ENCODE results near the gene RIPK4. TPM values are rescaled to one million over a fixed set of nuclear protein-coding genes. Genes with fewer than 3 reads are reported as not detected.

Gene RIPK4
- total RNA-seq, 1 donor from 2014 or later, result 1.8 TPM

GRCh38 chr21:41771625-41771945 is 4.7 kb upstream of the RIPK4 start:
- H3K36me3 Mint-ChIP-seq (ENCODE audit: low read depth, unreplicated experiment), result peaks cover 3% of the 10 kb centered on the region
- H3K27ac Mint-ChIP-seq (ENCODE audit: unreplicated experiment), result no peak overlapping the region
- H3K27me3 Mint-ChIP-seq (ENCODE audit: low read depth, unreplicated experiment), result peaks cover 86% of the 10 kb centered on the region
- FAIRE-seq (no peak), DNase-seq (ENCODE audit: low read depth) (no peak)
- peaks cover 21% of the 10 kb centered on the region for H3K4me1 ChIP-seq (ENCODE audit: insufficient read depth, low read length)
- no peaks in the 10 kb centered on the region for H4K20me1 ChIP-seq (ENCODE audit: insufficient read depth, low read length)
- H3K9me3 Mint-ChIP-seq (ENCODE audit: unreplicated experiment), result peaks cover 15% of the 10 kb centered on the region
- TF ChIP-seq EZH2 (IDR thresholded peaks at IDR 0.05; ENCODE audit: insufficient read depth, low read length) (no peak), CTCF (IDR thresholded peaks at IDR 0.05; ENCODE audit: insufficient read depth, low read depth, low read length) (no peak)
- no peak overlapping the region for H3K4me2 ChIP-seq (ENCODE audit: low read length)
- no peak overlapping the region for H3K9ac ChIP-seq (ENCODE audit: low read length)
- no peaks in the 10 kb centered on the region for H3K36me3 ChIP-seq (ENCODE audit: insufficient read depth, low read length)
- no peak overlapping the region for H3K4me3 ChIP-seq (ENCODE audit: insufficient read depth, low read depth, low read length)
- no peak overlapping the region for H3K27ac ChIP-seq (ENCODE audit: low read depth, low read length)
- H2AFZ ChIP-seq (ENCODE audit: low read depth, low read length), result no peak overlapping the region
- no peak overlapping the region for H3K4me3 Mint-ChIP-seq (ENCODE audit: unreplicated experiment)
- H3K79me2 ChIP-seq (ENCODE audit: insufficient read depth, low read length), result no peaks in the 10 kb centered on the region
- H3K4me1 Mint-ChIP-seq (ENCODE audit: low read depth, unreplicated experiment), result peaks cover 4% of the 10 kb centered on the region
- H3K27me3 ChIP-seq (ENCODE audit: insufficient read depth, low read length), result peaks cover 35% of the 10 kb centered on the region
- H3K9me3 ChIP-seq (ENCODE audit: insufficient read depth, low read depth, low read length), result no peaks in the 10 kb centered on the region

GRCh38 chr21:41770901-41771624 is 4.2 kb upstream of the RIPK4 start:
- TF ChIP-seq EZH2 (IDR thresholded peaks at IDR 0.05; ENCODE audit: insufficient read depth, low read length), result no peak
- no peak for TF ChIP-seq CTCF (IDR thresholded peaks at IDR 0.05; ENCODE audit: insufficient read depth, low read depth, low read length)
- Mint-ChIP-seq H3K9me3 (ENCODE audit: unreplicated experiment) (peaks cover 15% of the 10 kb centered on the region), H3K27ac (ENCODE audit: unreplicated experiment) (no peak overlapping the region), H3K4me3 (ENCODE audit: unreplicated experiment) (no peak overlapping the region), H3K4me1 (ENCODE audit: low read depth, unreplicated experiment) (peaks cover 4% of the 10 kb centered on the region), H3K36me3 (ENCODE audit: low read depth, unreplicated experiment) (peaks cover 3% of the 10 kb centered on the region), H3K27me3 (ENCODE audit: low read depth, unreplicated experiment) (peaks cover 86% of the 10 kb centered on the region)
- Histone ChIP-seq H4K20me1 (ENCODE audit: insufficient read depth, low read length) (no peaks in the 10 kb centered on the region), H2AFZ (ENCODE audit: low read depth, low read length) (no peak overlapping the region), H3K9me3 (ENCODE audit: insufficient read depth, low read depth, low read length) (no peaks in the 10 kb centered on the region), H3K27ac (ENCODE audit: low read depth, low read length) (no peak overlapping the region), H3K4me2 (ENCODE audit: low read length) (no peak overlapping the region), H3K36me3 (ENCODE audit: insufficient read depth, low read length) (no peaks in the 10 kb centered on the region), H3K79me2 (ENCODE audit: insufficient read depth, low read length) (no peaks in the 10 kb centered on the region), H3K27me3 (ENCODE audit: insufficient read depth, low read length) (peaks cover 38% of the 10 kb centered on the region), H3K4me1 (ENCODE audit: insufficient read depth, low read length) (peaks cover 21% of the 10 kb centered on the region), H3K4me3 (ENCODE audit: insufficient read depth, low read depth, low read length) (no peak overlapping the region), H3K9ac (ENCODE audit: low read length) (no peak overlapping the region)
- DNase-seq (ENCODE audit: low read depth) (no peak), FAIRE-seq (no peak)

- peaks cover 21% of the 10 kb centered on the region for H3K4me1 ChIP-seq (ENCODE audit: insufficient read depth, low read length)
- no peak overlapping the region for H3K4me2 ChIP-seq (ENCODE audit: low read length)
- peaks cover 4% of the 10 kb centered on the region for H3K4me1 Mint-ChIP-seq (ENCODE audit: low read depth, unreplicated experiment)
- no peak for DNase-seq (ENCODE audit: low read depth)
- no peak overlapping the region for H2AFZ ChIP-seq (ENCODE audit: low read depth, low read length)
- H3K9me3 ChIP-seq (ENCODE audit: insufficient read depth, low read depth, low read length), result no peaks in the 10 kb centered on the region
- H3K4me3 ChIP-seq (ENCODE audit: insufficient read depth, low read depth, low read length), result no peak overlapping the region
- FAIRE-seq, result no peak
- no peaks in the 10 kb centered on the region for H3K36me3 ChIP-seq (ENCODE audit: insufficient read depth, low read length)
- H3K27me3 ChIP-seq (ENCODE audit: insufficient read depth, low read length), result peaks cover 49% of the 10 kb centered on the region
- H3K79me2 ChIP-seq (ENCODE audit: insufficient read depth, low read length), result peaks cover 3% of the 10 kb centered on the region
- H3K27ac Mint-ChIP-seq (ENCODE audit: unreplicated experiment), result no peak overlapping the region
- no peak overlapping the region for H3K4me3 Mint-ChIP-seq (ENCODE audit: unreplicated experiment)
- H3K27ac ChIP-seq (ENCODE audit: low read depth, low read length), result no peak overlapping the region
- H4K20me1 ChIP-seq (ENCODE audit: insufficient read depth, low read length), result peaks cover under 1% of the 10 kb centered on the region
- TF ChIP-seq EZH2 (IDR thresholded peaks at IDR 0.05; ENCODE audit: insufficient read depth, low read length), result no peak
- no peak for TF ChIP-seq CTCF (IDR thresholded peaks at IDR 0.05; ENCODE audit: insufficient read depth, low read depth, low read length)
- H3K9me3 Mint-ChIP-seq (ENCODE audit: unreplicated experiment), result peaks cover 18% of the 10 kb centered on the region
- peaks cover 85% of the 10 kb centered on the region for H3K27me3 Mint-ChIP-seq (ENCODE audit: low read depth, unreplicated experiment)
- peaks cover 3% of the 10 kb centered on the region for H3K36me3 Mint-ChIP-seq (ENCODE audit: low read depth, unreplicated experiment)
- H3K9ac ChIP-seq (ENCODE audit: low read length), result no peak overlapping the region
Measured at GRCh38 chr21:41769933-41770332, 3.1 kb upstream of the RIPK4 start.
